HG03064 (cell line): ENCODE results near the gene TGM1.
A peak's percentile ranks its signal among the peaks of the same experiment; 100 is the strongest.

Experiments used
- ATAC-seq: cut with Tn5 transposase; IDR thresholded peaks from one replicate; pipeline ENCODE4 v1.9.1; 2021; ENCODE audit warnings: low read depth; ENCODE audit not compliant: unreplicated experiment

TGM1 gene

DNA sequence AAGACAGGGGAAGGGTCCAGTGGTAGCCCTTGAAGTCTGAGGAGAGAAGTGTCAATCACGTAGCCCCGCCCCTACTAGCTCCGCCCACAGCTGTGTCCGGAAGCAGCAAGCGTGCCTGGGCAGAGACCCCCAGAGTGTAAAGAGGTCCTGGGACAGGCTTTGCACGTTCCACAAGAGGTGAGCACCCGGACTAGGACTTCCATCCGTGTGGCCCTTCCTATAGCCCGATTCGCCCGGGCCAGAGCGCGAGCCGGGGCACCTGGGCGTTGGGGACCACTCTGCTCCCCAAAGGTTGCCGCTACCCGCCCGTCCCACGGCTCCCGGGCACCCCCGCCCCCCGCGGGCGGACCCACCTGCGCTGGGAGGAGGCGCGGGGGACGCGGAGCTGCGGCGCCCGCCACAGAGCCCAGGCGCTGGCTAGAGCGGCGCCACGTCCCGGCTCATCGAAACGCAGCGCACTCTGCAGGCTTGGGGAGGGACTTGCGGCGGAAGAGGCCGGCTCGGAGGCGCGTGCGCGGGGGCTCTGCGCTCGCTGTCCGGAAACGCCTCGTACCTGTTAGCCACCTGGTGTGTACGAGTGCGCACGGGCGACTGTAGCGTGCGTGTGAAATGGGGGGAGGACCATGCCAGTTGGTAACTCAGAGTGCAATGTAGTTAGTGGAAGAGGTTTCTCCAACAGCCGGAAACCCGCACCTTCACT, 8.3 kb upstream of the TGM1 start, which contains the start of gene RABGGTA:
Gene RABGGTA (minus strand): TSS at position 464 of the 700 bp plus-strand sequence. CDS start 482 bp downstream, outside the sequence.
- peak; percentile 84 for ATAC-seq

DNA sequence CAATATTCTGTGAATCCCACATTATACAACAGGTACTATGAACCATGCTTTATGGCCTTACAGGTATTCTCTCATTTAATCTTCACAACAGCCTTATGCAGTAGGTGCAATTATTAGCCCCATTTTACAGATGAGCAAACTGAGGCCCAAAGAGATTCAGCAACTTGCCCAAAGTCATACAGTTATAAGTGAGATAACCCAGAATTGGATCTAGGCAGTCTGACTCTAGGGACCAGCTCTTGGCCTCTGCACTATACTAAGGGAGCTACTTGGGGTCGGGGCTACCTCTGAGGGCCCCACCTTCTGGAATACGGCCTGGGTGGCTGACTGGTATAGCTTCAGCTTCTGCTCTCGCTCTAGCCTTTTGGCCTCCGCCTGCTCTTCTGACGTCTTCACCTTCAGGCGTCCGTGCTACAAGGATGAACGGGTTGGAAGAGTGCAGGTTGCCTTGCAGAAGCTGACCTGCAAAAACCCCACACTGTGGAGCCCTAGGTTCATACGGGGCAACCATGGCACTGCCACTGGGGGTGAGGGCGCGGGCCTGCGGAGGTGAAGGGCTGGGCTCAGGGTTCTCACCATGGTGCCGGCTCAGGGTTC, 7.7 kb upstream of the TGM1 start:
- ATAC-seq, result no peak

DNA sequence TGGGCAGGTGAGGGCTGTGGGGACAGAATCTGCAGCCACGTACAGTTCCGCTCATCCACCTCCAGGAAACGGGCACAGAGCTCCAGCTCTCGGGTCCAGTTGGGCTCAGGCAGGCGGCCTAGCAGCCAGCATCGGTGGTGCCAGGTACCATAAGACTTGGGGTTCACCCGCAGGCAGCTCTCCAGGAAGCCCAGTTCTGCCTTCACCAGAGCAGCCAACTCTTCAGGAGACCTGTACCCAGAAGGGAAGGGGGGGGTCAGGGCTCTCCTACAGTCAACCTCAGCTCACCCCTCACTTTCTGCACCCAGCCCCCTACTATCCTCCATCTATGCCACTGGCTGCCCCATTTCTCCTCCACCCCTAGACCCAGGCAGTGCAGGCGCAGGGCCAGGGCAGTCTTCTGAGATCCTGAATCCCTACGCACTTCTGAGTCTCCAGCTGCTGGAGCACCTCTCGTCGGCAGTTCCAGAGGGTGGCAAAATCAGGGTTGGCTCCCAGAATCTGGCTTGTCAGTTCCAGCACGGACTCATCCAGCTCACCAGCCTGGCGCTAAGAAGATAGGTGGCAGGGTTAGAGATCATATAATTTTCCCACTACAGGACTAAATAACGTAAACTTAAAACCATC, 7.0 kb upstream of the TGM1 start:
- no peak for ATAC-seq

DNA sequence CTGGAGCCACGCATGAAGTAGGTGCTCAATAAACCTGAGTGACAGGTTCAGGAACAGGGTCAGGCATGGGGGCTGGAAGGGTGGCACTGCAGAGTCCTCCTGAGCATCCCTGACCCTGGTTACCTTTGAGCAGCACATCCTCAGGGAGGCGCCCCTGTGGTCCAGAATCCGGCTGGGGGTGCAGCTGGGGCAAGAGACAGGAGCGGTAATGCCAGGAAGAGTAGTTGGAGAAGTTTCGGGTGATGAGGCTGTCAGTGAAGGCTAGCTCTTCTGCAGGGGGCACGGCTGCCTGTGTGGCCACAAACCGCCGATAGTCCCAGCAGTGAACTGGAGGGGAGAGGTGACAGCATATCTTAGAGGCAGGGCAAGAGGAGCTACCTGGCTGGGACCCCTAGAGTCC, 6.4 kb upstream of the TGM1 start:
- no peak for ATAC-seq

DNA sequence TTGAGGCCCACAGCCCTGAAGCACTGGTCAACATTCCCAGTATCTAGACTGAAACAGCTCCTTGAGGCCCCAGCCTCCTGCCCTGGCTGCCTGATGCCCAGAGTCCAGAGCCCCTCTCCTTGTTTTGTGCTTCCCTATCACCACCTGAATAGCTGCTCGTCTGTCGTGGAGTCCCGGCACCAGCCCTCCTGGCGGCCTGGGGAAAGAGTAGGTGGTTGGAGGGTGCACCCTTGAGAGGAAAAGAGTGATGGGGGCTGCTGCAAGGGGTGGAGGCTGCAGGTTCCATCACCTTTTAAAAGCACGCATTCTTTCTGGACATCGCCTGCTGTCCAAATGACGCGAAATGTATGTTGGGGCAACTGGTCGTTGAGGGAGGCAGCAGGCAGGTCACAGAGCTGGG, 5.2 kb upstream of the TGM1 start:
- no peak for ATAC-seq

DNA sequence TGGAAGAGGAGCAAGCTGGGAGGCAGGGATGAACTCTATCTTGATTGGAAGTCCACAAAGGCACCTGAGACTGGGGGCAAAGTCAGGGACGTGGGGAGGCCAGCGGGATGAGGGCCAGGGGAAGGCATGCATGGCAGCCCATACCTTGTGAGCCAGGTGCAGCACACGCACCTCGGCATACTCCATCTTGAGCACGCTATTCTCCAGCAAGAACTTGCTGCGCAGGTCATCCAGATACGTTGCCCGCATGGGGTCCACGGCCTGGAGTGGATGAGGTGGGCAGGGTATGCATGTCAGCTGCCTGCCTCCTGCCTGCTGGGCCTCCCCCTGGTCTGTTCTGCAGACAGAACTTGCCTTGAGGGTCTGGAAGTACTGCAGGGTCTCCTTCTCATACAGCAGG, 4.5 kb upstream of the TGM1 start:
- ATAC-seq, result no peak

DNA sequence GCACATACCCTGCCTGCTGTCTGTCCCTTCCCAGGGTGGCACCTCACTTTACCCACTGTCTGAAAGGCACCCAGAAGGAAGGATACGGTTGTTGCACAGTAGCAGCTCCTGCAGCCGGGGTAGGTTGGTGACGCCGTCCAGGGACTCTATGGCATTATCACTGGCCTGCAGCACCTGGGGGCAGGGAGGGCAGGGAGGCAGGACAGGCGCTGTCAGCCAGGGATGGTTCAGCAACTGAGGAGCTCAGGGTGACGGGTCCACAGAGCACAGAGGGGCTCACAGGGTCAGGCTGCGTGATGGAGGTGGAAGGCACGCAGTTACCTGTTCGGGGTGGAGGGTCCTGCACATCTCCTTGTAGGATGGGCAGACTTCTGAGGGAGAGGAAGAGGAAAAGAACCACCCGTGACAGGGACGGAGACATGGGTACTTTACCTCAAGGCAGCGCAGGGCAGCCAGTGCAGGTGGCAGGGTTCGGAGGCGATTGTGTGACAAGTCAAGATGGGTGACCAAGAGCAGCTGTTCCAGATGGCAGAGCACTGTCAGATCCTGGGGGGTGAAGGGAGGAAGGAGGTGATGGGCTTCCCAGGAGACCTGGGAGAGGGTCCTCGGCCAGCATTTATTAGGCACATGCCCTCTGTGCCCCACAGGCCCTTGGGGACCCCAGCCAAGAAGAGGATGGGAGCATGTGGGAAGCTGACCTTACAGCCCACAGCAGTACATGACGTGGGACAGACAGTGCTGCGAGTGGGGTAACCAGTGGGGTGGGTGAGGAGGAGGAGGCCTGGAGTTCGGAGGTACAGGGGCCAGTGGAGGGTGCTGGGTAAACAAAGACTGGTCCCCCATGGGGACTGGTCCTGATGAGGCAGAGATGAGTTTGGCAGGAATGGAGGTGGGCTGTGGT, 3.6 kb upstream of the TGM1 start:
- no peak for ATAC-seq

DNA sequence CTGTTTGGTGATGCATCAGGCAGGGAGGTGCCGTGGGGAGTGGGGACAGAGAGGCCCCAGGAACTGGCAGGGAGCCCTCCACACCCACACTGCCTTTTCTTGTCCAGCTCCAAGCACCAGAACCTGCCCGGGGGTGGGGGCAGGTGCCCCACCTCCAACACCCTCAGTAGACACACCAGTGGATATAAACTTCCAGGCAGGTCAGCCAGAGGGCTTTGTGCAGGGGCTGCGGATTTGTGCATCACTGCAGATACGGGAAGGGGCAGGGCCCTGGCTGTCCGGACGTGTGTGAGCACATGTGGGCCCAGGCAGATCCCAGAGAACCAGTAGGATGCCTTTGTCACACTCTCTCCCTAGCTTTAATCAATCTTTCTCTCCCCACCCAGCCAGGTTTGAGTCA, 1.3 kb upstream of the TGM1 start:
- ATAC-seq, result no peak

DNA sequence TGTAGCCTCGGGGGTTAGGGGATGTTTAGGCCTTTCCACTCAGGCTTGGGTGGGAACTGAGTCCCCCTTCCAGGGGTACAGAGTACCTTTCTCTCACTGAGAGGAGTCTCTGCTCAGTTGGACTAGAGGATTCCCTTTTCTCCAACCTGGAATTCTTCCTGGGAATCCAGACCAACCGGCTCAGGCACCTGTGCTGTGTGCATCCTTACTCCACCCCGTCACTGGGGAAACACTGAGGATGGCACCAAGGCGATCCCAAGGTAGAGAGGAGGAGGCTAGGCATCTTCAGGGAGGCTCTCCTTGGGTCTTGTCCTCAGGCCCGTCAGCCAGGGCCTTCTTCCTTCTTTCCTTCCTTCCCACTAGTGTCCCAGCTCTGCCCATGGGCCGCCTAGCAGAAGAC, 871 bp upstream of the TGM1 start:
- no peak for ATAC-seq

DNA sequence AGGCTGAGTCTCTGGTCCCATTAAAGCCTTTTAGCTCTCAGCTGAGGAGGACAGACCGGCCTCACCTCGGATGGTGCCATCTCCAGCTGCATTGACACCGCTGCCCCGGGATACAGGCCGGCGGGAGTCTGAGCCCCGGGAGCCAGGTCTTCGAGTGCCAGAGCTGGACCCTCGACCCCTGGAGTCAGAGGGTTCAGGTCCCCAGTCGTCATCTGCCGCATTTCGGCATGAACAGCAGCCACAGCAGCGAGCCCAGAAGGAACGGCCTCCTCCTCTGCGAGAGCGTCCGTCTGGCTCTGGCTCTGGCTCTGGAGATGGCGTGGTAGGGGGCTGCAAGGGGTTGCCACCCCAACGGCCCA, 1.0 kb downstream of the TGM1 start:
- no peak for ATAC-seq

DNA sequence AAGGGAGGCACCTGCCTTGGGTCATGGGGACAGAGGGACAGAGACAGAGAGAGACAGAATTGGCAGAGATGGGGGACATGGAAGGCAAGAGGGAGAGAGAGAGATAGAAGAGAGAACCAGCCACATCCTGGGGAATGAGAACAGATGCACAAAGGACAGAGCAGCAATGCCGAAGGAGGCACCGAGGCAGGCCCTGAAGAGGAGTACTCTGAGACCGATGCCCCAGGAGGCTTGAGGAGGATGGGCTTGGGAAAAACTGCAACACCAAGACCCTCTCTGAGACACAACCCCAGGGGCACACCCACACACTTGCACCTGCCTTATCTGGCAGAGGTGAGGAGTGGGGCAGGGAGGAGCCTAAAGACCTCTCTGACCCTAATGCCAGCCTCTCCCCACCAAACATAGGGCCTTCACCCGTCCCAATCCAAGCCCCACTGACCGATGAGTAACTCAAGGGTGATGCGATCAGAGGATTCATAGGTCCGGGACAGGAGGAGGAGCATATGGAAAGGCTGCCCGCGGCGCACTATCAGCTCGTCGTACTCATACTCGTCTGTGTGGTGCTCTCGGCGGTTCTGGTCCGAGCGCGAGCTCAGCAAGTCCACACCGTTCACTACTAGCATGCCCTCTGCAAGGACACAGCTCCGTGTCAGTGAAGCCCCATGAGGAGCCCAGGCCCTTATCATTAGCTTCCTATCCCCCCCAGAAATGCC, 1.6 kb downstream of the TGM1 start:
- no peak for ATAC-seq

DNA sequence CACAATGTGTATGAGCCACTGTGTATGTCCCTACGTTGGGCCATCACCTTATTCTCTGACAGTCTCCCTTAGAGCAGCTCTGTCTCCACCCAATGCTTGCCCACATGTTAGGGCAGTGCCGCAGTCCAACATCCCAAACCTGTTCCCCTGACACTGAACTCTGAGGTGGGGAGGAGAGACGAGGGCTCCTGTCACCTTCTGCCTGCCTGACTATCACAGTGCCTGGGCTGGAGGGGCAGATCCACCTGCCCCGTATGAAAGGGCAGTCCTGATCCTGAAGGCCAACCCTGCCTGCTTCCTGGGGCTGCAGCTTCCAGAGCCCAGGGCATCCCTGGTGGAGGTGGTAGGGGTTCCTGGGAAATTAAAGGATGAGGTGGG, 2.2 kb downstream of the TGM1 start:
- no peak for ATAC-seq

DNA sequence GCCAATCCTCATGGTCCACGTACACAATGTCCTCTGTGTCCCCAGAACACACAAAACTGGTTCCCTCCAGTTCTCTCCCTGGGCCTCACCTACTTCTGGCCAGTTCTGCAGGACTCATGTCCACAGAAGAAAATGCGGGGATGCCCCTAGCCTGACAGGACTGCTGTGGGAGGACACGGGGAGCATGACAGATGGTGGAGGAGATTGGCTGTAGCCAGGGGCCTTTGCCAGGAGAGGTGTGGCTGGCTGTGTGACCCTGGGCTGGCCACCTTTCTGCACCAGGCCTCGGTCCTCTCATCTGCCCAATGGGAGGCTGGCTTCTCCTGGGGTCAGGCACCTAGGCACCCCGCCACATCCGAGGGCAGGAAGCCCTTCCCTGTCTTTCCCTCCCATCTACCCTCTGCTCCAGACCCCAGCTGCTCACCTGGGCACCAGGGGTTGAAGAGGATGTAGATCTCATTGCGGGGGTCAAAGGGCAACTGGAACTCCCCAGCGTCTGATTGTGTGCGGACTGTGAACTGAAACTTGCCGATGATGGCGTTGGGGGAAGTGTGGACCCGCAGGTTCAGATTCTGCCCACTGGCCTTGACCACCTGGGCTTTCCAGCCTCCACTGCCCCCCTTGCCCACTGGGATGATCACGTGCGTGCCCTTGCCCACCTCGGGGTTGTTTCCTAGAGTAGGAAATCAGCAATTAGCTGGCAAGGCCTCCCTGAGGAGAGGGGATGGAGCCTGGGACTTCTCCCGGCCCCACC, 2.8 kb downstream of the TGM1 start:
- ATAC-seq, result no peak

DNA sequence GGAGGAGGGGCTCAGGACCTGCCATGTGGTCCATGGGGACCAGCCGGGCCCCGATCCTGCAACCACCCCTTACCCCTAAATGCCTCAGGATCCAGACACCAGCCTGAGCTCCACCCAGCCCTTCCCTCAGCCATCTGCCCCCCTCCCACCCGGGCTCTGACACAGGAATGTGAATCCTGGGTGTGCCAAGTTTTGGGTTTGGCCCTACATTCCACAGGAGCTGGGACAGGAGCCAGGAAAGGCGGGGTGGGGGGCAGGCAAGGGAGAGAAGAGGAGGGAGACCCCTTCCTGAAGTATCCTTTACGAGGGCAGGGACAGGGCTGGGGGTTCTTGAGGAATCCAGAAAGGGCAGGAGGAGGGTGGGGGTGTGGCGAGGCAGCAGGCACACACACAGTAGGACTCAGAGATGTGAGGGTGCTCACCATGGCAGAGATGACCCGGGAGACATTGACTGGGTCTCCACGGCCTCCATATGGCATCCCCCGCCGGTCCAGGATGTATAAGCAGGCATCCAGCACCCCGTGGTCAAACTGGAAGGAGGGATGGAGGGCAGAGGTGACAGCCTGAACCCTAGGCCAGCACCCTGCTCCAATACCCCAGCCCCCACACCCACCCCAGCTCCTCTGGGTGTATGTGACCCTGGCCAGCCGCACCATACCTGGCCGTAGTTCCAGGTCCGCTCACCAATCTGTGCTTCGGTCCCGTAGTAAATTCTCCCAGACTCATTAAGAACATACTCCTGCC, 3.5 kb downstream of the TGM1 start:
- ATAC-seq, result no peak

DNA sequence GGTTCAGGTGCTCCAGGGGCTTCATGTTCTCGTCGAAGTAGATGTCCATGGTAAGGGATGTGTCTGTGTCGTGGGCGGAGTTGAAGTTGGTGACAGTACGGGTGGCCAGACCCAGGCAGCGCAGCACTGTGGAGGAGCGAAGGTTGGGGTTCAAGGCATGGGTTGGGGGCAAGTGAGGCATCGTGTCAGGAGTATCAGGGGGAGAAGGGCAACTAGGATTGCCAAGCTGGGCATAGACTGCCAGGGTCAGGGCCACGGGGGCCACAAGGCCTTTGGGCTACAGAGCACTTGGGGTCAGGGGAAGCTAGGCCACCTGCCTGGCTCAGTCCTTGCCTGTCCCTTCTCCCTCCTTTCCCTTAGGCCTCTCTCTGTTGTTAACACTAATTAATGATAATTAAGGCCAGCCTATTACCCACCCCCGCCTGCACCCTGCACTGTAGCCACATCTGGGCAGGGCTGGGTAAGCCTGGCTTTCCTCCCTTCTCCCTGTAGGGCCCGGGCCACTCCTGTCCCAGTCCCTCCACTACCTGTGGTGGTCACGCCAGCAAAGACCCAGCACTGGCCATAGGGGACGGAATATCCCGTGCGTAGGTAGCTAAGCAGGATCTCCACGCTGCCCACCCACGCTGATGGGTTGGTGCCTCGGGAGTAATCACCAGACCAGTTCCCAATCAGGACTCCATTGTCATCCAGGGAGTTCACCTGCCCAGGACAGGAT, 4.3 kb downstream of the TGM1 start:
- ATAC-seq, result no peak

DNA sequence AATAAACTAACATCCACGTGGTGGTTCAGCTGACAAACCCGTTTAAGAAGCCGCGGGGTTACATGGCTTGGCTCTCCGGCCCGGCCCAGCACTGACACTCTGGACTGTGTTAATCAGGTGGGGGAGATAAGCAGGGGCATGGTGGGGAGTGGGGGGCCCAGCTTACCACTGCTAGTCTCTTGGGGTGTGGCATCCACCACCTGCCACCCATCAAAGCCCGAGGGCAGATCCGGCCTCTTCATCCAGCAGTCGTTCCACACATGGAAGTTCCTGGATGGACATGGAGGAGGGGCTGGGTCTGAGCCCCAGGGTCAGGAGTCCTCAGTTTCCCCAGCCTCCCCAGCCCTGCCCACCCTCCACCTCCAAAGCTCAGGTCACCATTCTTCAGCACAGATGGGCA, 4.9 kb downstream of the TGM1 start:
- no peak for ATAC-seq

DNA sequence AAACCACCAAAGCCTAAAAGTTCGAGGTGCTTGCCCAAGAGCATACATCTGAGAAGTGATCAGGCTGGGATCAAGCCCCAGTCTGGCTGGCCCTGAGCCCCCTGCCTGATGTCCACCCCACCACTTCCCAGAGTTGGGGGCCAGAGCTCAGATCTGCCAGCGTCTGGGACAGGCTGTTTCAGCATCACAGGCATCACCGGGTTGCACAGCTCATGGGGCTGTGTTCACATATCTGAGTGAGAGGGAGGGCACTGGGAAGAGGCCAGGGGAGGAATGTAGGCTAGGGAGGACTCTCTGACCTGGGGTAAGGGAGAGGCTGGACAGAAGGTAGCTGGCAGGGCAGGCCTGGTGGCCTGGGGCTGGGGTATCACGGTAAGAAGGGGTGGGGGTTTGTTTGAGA, 6.0 kb downstream of the TGM1 start:
- no peak for ATAC-seq

DNA sequence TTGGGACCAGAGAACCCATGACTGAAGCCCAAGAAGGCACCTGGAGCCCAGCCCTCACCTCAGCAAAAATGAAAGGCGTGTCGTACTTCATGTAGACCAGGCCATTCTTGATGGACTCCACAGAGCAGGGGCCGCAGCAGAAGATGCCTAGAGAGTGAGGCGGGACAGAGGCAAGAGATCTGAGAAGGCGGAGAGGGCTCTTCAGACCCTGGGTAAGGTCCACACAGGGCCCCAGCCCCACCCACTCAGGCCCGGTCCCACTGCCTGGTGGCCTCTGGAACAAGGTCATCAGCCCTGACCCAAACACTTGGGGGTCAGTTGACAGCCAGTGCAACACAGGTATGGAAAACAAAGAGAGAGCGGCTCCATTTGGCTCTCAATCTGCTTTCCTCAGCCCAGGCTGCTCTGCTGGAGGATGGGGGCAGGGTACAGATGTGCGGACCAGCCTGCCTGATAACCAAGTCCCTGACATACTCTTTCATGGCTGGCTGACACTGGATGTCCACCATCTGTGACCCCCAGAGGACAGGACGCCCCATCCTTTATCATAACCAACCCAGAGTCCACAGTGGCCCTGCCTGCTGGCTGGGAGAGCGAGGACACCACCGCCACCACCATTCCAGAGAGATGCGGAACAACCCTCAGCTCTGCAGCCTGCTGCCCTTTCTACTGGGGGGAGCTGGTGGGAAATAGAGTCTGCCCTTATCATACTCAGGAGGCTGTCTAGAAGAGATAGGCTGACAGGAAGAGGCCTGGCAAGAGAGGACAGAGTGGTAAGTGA, 6.9 kb downstream of the TGM1 start:
- ATAC-seq, result no peak
